GM12875 (cell line): ENCODE data around the gene UBR4.

Experiments
- H3K4me3 ChIP-seq: one replicate; pipeline ENCODE4 v1.5.1; 2011; ENCODE audit warnings: low read depth, low read length, control low read depth
- CTCF ChIP-seq: IDR thresholded peaks from 2 replicates; pipeline ENCODE4 v1.5.1; 2011; ENCODE audit warnings: low read depth, mild to moderate bottlenecking, control low read depth, inconsistent platforms, low read length, moderate library complexity, borderline replicate concordance; ENCODE audit not compliant: insufficient read depth

Gene UBR4

DNA sequence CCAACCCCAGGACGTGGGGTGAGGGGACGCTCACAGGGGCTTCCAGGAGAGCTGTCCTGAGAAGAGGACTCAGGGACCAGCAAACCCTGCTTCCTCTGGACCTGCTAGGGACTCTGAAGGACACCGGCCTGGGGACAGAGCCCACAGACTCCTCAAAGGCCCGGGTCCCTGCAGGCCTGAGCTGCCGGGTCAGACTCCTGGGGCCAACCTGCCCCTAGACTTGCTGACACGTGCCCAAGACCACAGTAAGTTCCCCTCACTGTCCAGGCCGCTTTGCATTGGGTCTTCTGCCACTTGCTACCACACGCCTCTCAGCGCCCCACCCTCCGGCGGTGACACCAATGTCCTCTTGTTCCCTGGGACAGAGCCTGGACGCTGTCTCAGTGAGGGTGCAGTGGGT, 146.9 kb downstream of the UBR4 start:
- no peak overlapping the region for H3K4me3 ChIP-seq
- no peak for TF ChIP-seq CTCF

- no peak for TF ChIP-seq CTCF
These were observed 147.6 kb downstream of the UBR4 start for GRCh38 chr1:19062258-19063029.

DNA sequence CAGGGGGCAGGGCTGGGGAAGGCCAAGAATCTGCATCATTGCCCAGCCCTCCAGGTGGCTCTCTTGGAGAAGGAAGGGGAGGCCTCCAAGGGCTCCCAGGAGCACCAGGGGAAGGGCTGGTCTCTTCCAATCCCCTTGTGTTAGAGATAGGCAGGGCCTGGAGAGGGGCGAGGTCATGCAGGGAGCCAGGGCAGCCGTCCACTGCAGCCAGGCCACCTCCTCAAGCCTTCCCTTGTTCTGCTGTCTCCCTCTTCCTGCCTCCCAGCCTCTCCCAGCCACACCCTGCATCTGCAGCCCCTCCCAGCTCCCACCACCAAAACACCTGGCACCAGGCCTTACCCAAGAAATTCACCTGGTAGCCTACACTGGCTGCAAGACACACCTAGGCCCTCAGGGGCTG, 148.3 kb downstream of the UBR4 start:
- no peak for TF ChIP-seq CTCF

More at GRCh38 chr1:19062258-19063029, 147.6 kb downstream of the UBR4 start:
- H3K4me3 ChIP-seq, result no peak overlapping the region

GRCh38 chr1:19061343-19061742, 148.7 kb downstream of the UBR4 start:
- no peak for TF ChIP-seq CTCF
- H3K4me3 ChIP-seq, result no peak overlapping the region

More for the DNA sequence above, 148.3 kb downstream of the UBR4 start:
- no peak overlapping the region for H3K4me3 ChIP-seq

GRCh38 chr1:19059773-19060172, 150.3 kb downstream of the UBR4 start:
- TF ChIP-seq CTCF, result no peak
- no peak overlapping the region for H3K4me3 ChIP-seq

GRCh38 chr1:19058476-19058797, 151.6 kb downstream of the UBR4 start:
- no peak for TF ChIP-seq CTCF
- H3K4me3 ChIP-seq, result no peak overlapping the region

GRCh38 chr1:19057784-19058475, 152.1 kb downstream of the UBR4 start:
- TF ChIP-seq CTCF, result no peak
- no peak overlapping the region for H3K4me3 ChIP-seq
